Progenitor cell of endocrine pancreas (in vitro differentiated cells): ENCODE measurements around the gene URM1. TPM values are rescaled to one million over a fixed set of nuclear protein-coding genes. Genes with fewer than 3 reads are reported as not detected.
"Not testable (repeated sequence)": the region's sequence is repeated elsewhere in the genome, so short reads cannot be mapped to it uniquely, and the experiment has no call there.

Experiments
- DNase-seq: peaks from one replicate; pipeline ENCODE4 v3.0.0; 2021; ENCODE audit warnings: low spot score; ENCODE audit not compliant: unreplicated experiment
- H3K27ac Mint-ChIP-seq: 2 replicates; pipeline ENCODE4 v1.8.0; 2021; ENCODE audit warnings: mild to moderate bottlenecking, moderate library complexity, mixed read lengths
- H3K27me3 Mint-ChIP-seq: 2 replicates; pipeline ENCODE4 v1.8.0; 2021; ENCODE audit warnings: mixed read lengths
- H3K36me3 Mint-ChIP-seq: 2 replicates; pipeline ENCODE4 v1.8.0; 2022; ENCODE audit warnings: mixed read lengths; ENCODE audit not compliant: insufficient read depth
- H3K4me1 Mint-ChIP-seq: 2 replicates; pipeline ENCODE4 v1.8.0; 2021; ENCODE audit warnings: low read depth, mixed read lengths
- H3K4me3 Mint-ChIP-seq: 2 replicates; pipeline ENCODE4 v1.8.0; 2021; ENCODE audit warnings: low read depth, mild to moderate bottlenecking, moderate library complexity, mixed read lengths
- H3K9me3 Mint-ChIP-seq: 2 replicates; pipeline ENCODE4 v1.8.0; 2021; ENCODE audit warnings: low read depth, mixed read lengths
- total RNA-seq: library from RNA; stranded (reverse); gene quantifications from 2 replicates; pipeline ENCODE4 v1.2.1, GENCODE V29; 2021
- TF ChIP-seq, protein P1 (sequence below): fragments of 200-600 bp; sonication (generic); IDR thresholded peaks from one replicate; pipeline ENCODE4 v1.5.0; 2021; ENCODE audit warnings: antibody characterized with exemption, mild to moderate bottlenecking; ENCODE audit not compliant: unreplicated experiment

Gene URM1
- total RNA-seq, 1 donor from 2014 or later: 54.4 TPM

DNA sequence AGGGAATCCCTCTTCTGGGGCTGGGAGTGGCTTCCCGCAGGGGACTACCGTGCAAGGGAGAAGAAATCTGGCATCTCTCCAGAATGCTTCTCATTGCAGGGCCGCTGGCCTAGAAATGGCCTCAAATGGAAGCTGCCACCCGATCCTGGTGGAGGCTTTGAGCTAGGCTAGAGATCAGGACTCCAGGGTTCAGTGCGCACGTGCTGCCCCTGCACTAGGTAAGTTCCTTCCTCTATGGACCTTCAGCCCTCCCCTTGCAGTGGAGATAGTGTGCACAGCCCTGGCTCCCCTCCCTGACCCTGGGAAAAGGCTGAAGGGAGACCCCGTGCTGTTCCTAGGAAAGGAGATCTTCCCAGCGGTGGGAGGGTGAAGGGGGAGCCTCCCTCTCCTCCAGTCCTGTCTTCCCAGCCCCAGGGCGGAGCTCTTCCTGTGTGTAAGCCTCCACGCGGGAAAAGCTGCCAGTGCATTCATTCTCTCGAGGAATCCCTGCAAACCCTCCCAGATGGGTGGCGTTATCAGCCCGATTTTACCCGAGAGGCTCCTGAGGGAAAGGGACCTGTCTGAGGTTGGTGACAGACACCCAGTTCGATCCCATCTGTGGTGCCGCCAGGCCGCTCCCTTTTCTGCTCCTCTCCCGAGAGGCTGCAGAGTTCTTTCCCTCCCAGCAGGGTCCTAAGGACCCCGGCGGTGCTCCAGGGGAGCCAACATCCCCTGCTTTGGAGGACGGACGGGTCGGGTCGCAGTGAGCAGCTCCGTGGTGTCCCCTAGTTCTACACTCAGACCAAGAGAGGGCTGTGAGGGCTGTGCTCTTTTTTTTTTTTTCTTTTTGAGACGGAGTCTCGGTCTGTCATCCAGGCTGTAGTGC, 48.1 kb downstream of the URM1 start:
- peaks cover 17% of the 10 kb centered on the region for H3K4me1 Mint-ChIP-seq
- TF ChIP-seq, protein P1, sequence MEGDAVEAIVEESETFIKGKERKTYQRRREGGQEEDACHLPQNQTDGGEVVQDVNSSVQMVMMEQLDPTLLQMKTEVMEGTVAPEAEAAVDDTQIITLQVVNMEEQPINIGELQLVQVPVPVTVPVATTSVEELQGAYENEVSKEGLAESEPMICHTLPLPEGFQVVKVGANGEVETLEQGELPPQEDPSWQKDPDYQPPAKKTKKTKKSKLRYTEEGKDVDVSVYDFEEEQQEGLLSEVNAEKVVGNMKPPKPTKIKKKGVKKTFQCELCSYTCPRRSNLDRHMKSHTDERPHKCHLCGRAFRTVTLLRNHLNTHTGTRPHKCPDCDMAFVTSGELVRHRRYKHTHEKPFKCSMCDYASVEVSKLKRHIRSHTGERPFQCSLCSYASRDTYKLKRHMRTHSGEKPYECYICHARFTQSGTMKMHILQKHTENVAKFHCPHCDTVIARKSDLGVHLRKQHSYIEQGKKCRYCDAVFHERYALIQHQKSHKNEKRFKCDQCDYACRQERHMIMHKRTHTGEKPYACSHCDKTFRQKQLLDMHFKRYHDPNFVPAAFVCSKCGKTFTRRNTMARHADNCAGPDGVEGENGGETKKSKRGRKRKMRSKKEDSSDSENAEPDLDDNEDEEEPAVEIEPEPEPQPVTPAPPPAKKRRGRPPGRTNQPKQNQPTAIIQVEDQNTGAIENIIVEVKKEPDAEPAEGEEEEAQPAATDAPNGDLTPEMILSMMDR: no peak
- peak overlapping the region; percentile 67 for H3K4me3 Mint-ChIP-seq
- H3K27ac Mint-ChIP-seq: no peak overlapping the region
- H3K27me3 Mint-ChIP-seq: peaks cover 22% of the 10 kb centered on the region
- no peak for DNase-seq
- H3K36me3 Mint-ChIP-seq: no peaks in the 10 kb centered on the region
- no peaks in the 10 kb centered on the region for H3K9me3 Mint-ChIP-seq

DNA sequence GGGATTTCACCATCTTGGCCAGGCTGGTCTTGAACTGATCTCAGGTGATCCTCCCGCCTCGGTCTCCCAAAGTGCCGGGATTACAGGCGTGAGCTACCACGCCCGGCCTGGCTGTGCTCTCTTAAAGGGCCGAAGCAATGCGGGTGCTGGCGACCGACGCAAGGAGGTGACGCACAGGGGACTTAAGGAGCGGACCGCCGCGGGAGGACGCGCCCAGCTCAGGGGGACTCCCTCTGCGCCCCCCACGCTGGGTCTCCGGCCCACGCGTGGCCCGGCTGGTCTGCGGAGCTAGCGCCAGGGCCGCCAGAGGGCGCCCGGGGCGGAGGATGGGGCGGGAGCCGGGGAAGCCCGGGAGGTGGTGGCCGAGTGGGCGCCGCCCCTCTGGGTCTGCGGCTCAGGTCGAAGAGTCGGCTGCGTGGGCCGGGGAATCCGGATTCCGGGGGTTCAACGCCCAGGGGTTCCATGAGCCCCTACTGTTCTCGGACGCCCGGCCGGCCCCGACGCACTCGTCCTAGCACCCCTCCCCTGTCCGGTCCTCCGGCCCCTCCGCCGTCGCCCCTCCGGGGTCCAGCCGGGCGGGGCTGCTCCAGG, 49.0 kb downstream of the URM1 start:
- Mint-ChIP-seq H3K9me3 (no peaks in the 10 kb centered on the region), H3K4me1 (peaks cover 13% of the 10 kb centered on the region)

DNA sequence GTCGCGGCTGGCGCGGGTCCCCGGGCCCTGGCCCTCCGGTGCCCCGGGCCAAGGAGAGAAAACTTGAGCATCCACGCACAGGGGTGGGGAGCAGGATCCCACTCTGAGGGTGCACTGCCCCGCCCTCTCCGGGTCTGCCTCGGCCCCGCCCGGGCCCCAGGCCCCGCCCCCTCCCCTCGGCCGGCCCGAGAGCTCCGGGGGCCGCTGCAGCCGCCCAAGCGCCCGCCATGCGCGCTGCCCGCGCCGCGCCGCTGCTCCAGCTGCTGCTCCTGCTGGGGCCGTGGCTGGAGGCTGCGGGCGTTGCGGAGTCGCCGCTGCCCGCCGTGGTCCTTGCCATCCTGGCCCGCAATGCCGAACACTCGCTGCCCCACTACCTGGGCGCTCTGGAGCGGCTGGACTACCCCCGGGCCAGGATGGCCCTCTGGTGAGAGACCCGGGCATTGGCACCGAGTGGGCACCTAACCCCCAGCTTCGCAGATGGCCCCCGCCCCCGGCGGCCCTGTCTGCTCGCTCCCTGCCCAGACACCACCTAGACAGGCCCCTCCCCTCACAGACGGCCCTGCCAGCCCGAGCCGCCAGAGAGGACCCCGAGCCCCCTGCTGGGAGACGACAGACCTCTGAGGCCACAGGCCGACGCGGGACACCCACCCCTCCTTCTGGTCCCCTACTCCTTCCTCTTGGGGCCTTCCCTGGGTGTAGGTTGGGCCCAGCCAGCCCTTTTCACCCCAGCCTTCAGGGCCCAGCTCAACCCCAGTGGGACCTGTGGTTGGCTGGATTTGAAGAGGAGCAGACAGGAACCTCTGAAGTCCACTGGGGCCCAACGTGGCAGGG, 49.7 kb downstream of the URM1 start, which contains the start of gene CERCAM:
TSS of gene CERCAM (plus strand) at position 207 of the 831 bp plus-strand sequence. CDS start at position 228, 21 bp downstream.
- peaks cover 17% of the 10 kb centered on the region for H3K27me3 Mint-ChIP-seq
- DNase-seq: peak; percentile 61
- H3K27ac Mint-ChIP-seq: no peak within 1 kb of the TSS

More for the DNA sequence above, 49.0 kb downstream of the URM1 start:
- no peak overlapping the region for H3K27ac Mint-ChIP-seq
- peak overlapping the region; percentile 67 for H3K4me3 Mint-ChIP-seq
- TF ChIP-seq, protein P1: peak; percentile 91
- H3K27me3 Mint-ChIP-seq: peaks cover 17% of the 10 kb centered on the region
- DNase-seq: peak; percentile 70
- H3K36me3 Mint-ChIP-seq: no peaks in the 10 kb centered on the region

DNA sequence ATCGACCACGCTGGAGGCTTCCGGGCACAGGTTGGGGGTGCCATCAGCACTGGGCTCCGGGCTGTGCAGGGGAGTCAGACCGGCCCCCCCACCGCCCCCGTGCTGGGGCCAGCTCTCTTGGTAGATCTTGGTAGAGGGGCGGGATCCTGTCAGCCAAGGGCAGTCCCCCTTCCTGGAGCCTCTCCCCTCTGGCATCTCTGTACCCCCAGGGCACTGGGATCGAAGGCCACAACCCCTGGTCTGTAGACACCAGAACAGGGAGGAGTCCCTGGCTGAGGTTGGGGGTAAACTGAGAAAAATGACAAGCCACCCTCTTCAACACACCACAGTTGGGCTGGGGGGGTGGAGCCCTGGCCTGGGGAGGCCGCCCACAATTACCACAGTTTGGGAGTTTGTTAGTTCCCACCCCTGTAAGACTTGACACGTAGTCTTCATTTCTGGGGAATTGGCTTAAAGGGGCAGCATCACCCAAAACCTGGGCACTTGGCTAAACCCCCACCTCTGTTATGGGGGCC, 50.4 kb downstream of the URM1 start:
- no peaks in the 10 kb centered on the region for H3K36me3 Mint-ChIP-seq
- H3K4me1 Mint-ChIP-seq: peaks cover 2% of the 10 kb centered on the region
- TF ChIP-seq, protein P1: no peak
- no peak for DNase-seq
- H3K27ac Mint-ChIP-seq: no peak overlapping the region
- H3K27me3 Mint-ChIP-seq: peaks cover 14% of the 10 kb centered on the region
- peak overlapping the region; percentile 69 for H3K4me3 Mint-ChIP-seq
- H3K9me3 Mint-ChIP-seq: no peaks in the 10 kb centered on the region

More for the DNA sequence above, 49.7 kb downstream of the URM1 start, which contains the start of gene CERCAM:
- H3K4me1 Mint-ChIP-seq: peaks cover 8% of the 10 kb centered on the region
- TF ChIP-seq, protein P1: peak; percentile 49
- peak within 1 kb of the TSS; percentile 69 for H3K4me3 Mint-ChIP-seq
- H3K36me3 Mint-ChIP-seq: no peaks in the 10 kb centered on the region
- H3K9me3 Mint-ChIP-seq: no peaks in the 10 kb centered on the region

DNA sequence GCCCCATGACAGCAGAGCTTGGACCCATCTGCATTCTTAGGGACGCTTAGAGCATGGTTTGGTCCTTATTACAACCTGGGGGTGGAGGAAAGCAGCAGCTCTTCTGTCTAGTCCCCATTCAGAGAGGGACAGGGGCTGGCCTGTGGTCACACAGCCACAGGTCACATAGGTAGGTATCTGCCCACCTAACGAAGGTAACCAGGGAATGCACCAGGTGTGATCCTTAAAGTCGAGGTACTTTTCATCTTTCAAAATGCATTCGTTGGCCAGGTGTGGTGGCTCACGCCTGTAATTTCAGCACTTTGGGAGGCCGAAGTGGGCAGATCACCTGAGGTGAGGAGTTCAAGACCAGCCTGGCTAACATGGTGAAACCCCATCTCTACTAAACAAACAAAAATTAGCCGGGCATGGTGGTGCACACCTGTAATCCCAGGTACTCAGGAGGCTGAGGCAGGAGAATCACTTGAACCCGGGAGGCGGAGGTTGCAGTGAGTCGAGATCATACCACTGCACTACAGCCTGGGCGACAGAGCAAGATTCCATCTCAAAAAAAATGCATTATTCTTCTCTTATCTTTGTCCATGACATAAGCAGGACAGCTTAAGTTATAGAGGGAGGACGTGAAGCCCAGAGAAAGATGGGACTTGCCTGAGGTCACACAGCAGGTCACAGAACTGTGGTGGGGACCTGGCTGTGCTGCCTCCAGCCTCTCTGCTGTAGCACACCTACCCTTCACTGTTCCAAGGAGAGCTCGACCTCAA, 51.0 kb downstream of the URM1 start:
- not testable (repeated sequence) for H3K27ac Mint-ChIP-seq, H3K4me1 Mint-ChIP-seq, H3K9me3 Mint-ChIP-seq, H3K36me3 Mint-ChIP-seq, DNase-seq
- H3K4me3 Mint-ChIP-seq: peak overlapping the region; percentile 55
- peaks cover 14% of the 10 kb centered on the region for H3K27me3 Mint-ChIP-seq
